Activated effector memory CD4-positive, alpha-beta T cell treated with Interleukin-2 at 50 U/mL for 16 hours (primary cell): ENCODE measurements around the gene PDE1C.

ENCODE experiments used
- DNase-seq: peaks from one replicate; pipeline ENCODE4 v3.0.0-alpha.2; 2020

The PDE1C gene

DNA sequence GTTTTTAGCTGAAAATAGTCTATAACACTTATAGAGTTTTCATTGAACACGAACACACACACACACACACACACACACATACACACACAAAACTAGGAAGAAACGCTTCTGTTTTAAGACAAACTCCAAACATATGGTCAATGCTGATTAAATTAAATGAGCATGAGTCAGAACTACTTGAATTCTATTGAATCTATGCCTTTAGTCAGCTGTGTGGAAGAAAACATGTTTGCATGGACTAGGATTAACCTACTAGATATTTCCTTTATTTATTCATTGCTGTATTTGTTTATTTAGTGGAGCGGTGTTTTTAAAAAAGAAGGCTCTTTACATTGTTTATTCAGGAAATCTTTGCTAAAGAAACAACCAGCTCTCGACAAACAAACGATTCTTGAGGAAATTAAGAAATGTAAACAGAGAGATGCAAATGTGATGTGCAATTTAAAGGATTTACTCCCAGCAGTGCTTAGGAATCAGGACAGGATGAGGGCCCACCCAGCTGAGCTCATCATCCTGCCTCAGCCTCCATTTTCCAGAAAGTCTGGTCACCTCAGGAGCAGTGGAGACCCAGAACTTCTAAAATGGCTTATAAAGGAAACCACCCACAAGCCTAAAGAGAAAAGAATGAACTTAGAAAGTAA is 83.2 kb downstream of the PDE1C start:
- DNase-seq: no peak

DNA sequence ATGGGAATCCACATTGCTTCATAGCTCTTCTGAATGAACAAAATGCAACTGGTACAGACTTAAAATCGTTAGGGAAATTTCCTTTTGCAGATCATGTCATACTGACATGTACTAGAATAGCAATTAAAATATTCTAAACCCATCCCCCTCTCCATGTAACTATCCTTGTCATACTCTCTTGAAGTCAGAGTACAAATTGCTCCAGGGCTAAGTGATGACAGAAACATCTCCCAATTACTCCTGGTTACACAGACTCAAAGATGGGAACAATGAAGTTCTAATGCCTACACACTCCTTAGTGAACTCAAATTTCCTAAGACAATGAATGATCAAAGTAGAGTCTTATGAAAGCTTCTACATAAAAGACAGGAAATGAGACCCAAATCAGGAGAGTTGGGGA is 87.2 kb downstream of the PDE1C start:
- no peak for DNase-seq

DNA sequence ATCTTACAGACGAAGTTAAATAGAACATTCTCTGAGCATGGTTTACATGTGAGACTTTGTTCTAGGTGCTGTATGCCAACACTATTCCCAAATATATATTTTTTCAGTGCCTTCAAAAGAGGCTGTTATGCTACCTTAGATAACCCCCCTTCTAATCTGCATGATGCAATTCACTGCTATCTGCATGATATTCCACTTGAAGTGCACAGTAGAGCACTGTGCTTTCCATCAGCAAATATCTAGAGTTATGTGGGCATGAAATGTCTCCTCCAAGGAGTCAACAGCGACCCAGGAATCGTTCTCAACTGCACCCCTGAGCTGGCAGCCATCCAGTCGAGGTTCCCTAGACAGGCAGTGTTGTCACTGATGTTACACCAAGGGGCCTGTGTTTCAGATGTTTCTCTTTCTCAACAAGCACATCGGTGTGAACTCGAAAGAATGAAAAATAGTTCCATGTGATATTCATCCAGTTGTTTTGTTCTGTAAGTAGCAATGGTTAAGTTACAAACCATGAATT is 88.3 kb downstream of the PDE1C start:
- DNase-seq: no peak

DNA sequence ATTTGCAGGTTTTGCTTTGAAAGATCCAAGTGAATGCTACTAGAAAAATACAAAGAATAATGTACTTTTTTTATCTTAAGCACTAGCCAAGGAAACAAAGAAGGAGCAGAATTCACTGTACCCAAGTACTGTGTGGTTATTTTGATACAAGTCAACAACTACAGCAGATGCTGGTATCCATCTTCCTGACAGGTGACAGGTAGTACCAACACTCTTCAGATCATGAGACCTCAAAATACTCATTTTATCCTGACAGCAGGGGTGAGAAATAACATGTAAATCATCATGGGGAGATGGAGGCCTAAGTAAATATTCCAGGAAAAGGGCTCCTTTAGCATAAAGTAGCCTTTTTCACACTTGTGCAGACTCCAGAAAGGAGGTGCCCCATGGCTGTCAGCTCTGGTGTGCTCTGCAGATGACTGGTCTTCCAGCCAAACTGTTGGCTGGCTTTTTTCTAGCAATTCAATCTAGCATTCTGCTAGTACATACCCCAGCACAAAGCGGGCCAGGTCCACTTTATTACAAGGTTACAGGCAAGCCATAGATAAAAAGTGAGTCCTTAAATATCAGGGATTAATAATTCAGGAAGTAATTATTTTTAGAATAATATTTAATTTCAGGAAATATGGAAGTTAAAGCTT is 90.4 kb downstream of the PDE1C start:
- no peak for DNase-seq

DNA sequence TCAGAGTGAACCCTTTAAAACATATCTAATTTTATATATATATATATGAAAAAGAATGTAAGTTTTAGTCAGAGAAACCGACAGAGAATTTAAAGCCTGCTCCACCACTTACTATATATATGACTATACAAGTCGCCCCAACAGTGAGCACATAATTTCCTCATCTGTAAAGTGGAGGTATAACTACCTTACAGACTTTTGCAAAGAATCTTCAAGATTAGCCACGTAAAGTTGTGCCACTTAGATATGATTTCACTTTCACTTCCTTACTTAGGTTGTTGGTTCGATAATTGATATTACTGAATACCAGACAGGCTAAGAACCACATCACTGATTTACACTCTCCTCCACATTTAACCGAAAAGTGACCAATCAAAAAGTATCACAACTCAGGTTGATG is 94.7 kb downstream of the PDE1C start:
- DNase-seq: no peak

DNA sequence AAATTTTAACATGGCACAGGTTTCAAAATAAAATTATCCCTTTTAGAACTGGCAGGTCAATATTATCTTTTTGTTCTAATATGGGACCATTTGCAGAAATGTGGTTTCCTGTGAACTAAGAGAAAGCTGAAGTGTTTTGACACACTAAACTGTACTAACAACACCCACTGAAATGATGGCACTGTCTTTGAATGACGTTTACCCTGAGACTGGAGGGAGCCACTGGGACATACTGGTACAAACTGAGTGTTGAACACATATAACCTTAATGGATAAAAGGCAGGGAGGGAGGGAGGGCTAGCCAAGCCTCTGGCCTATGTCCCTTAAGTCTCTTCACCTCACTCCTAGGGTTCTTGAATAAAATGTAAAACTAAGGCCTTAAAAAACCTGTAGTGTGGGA is 95.9 kb downstream of the PDE1C start:
- DNase-seq: no peak

DNA sequence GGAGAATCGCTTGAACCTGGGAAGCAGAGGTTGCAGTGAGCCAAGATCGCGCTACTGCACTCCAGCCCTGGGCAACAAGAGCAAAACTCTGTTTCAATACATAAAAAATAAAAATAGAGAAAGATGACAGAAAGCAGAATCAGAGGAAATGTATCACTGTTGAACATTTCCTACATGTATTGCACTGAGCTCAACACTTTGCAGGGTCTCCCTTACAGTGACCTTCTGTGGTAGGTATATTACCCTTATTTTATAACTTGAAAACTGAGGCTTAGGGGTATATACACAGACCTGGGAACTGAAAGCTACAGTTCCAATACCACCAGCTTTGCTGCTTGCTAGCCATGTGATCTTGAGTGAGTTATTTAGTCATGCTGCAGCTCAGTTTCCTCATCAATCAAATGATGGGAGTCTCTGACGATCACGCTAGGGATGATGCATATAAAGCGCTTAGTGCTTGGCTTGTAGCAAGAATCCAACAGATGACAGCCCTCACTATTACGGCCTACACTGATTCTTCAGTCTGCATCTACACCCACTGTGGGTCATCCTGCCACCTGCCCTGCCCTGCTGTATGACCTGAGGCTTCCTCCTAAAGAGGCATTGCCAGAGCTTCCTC is 99.0 kb downstream of the PDE1C start:
- DNase-seq: no peak

DNA sequence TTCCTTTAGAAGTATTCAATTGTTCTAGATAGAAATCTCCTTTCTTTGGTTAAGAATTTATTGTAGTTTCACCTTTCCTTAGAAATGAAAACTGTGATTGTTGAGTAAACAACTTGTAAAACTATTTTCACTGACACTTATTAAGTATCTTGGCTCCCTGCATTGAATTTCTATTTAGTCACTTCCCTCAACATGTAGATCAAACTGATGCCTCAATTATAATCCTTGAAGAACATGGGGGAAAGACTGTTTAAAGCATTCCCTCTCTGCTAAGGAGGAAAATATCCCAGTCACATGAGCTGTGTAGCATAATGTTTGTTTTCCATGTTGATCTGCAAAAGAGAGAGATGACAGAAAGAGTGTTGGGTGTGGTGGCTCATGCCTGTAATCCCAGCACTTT is 99.7 kb downstream of the PDE1C start:
- no peak for DNase-seq

DNA sequence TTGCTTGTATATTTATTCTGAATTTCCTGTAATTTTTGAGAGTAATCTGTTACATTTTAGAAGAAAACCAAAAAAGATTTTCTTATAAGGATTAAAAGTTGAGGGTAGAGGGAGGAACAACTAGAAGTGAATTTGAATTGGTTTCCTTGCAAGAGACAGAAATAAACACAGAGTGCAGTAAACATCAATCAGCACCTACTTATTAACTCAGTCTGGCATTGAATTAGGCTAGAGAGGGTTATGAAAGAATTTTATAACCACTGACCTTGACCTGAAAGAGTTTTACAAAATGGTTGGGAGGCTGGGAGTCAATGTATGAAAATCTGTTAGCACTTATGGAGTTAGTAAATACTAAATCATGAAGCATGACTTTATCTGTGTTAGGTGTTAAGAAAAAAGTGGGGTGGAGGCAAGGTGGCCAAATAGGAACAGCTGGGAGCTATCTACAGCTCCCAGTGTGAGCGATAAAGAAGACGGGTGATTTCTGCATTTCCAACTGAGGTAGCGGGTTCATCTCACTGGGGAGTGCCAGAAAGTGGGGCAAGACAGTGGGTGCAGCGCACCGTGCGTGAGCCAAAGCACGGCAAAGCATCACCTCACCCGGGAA is 106.5 kb downstream of the PDE1C start:
- DNase-seq: no peak

DNA sequence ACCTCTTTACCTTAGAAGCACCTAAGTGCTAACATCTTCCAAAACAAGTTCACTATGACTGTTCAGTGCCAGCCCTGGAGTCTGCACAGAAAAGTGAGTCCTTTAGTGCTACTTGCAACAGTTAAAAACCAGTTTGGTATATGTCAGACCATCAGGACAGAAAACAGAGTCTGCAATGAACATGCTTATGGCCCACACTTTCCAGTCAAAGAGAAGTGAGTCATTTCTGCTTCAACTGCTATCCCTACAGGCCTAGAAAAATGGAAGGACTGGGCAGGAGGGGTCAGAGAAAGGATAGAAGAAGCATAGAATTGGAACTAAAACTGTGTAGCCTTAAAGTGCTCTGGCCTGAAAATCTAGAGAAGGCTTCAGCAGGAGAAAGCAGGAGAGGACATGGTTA is 108.0 kb downstream of the PDE1C start:
- no peak for DNase-seq

DNA sequence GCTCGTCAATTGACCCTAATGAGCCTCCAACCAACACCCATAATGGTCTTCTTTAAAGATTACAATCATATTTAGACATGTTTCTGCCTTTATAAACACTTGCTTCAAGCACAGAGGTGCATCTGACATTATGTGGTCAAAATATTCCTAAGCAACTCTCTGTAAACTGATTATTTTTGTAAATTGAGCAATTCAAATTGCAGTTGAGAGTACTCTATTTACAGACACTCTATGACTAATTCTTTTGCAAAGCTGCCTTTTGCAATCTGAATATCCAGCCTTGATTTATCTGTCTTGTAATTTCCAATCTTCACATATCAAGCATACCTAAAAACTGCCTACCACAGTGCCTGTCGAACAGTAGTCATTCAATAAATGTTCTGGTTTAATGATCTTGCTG is 112.0 kb downstream of the PDE1C start:
- no peak for DNase-seq

DNA sequence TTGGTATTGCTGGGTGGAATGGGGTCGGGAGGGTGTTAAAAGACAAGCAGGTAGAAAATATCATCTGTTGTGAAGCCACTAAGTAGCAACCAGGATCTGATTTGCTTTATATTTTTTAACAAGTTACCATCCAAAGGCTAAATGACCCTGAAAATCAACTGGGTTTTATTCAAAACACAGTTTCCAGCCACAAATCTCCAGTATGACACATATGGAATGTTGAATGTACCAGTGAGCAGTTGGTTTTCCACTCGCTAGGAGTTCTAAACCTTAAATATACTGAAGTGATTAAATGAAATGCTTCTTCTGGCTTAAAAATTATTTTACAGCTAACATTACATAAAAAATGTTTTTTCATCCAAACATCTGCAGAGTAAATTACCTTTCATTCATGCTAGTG is 112.5 kb downstream of the PDE1C start:
- DNase-seq: no peak

DNA sequence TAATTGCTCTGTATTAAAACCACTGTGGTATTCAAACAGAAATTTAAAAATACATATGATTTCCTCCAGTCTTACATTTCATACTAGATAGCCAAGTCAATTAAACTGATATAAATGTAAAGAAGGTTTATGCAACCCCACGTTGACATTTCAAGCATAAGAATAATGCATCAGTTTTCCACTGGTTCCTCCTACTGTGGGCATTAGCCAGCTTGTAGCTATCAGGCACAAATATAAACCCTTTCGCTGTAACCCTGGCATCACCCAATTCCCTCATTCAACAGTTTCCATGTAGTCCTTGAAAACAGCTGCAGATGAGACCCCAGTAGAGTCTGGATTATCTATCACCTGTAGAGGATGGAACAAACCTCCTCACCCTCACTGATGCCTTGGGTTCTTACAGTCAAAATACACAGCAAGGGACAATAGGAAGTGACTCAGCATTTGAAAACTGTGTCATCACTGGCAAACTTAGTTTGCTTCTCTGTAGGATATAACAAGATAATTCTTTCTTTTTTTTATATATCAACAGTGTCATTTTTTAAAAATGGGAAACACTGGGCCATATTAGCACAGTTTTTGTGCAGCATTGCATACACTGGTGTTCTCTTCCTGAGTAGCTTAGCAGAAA is 113.0 kb downstream of the PDE1C start:
- DNase-seq: no peak

DNA sequence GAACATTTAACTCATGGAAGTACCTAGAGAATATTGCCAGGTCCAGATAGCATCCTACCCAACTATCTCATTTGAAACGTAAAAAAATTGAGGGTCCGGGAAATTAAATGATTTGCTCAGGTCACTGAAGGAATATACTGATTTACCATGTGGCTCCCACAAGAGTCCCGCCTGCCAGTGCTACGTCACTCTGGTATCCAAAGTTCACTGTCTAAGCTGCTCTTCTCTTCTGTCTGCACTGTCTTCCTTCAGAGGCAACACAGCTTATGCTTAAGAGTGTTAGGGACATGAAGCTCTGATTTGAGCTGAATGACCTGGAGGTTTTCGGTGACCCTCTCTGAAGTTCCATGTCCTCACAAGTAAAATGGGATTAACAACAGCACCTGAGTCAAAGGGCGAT is 114.6 kb downstream of the PDE1C start:
- no peak for DNase-seq

DNA sequence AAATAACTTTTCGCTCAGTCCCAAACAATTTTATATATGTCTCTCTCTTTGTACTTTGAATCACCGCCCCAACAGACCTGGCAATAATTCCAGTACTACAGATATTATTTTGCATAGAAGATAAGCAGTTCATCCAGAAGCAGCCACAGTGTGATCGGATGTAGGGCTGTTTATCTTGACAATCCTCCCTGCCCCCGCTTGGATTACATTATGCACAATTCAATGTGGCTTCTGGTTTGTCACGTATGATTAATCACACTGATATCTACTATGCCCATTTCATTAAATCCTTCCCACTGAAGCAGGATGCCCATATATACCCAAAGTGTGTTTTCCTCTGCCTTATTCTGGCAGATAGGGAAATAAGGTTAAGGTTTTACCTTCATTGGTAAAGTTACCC is 115.2 kb downstream of the PDE1C start:
- DNase-seq: no peak

DNA sequence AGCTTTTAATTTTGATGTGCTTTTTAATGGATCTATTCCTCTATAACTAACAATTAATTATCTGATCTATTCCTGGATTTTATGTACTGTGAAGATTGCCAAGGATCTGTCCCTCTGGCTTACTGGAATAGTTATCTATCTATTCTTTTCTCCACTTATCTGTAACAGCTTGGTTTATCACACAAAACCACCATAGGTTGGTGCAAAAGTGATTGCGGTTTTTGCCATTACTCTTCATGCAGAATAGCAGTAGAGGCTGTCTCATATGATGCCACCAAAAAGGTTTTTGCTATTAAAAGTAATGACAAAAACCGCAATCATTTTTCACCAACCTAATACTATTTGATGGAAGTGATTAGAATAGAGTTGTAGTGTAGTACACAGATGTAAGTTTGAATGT is 115.7 kb downstream of the PDE1C start:
- DNase-seq: no peak

DNA sequence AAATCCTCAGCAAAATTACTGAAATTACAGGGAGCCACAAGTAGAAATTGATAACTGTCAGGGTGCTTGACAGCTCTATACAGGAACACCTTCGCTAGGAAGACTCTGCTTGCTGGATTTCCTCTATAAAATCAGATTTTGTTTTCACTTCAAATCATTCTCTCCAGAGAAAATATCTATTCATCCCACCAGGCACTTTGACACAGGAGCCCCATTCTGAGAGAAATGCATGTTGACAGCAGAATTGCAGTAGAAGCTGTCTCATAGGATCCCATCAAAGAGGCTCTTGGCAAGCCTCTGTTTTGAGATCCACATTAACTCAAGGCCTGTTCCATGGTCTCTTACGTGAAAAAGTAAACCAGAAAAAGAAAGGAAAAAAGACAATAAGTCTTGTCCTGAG is 116.8 kb downstream of the PDE1C start:
- no peak for DNase-seq

DNA sequence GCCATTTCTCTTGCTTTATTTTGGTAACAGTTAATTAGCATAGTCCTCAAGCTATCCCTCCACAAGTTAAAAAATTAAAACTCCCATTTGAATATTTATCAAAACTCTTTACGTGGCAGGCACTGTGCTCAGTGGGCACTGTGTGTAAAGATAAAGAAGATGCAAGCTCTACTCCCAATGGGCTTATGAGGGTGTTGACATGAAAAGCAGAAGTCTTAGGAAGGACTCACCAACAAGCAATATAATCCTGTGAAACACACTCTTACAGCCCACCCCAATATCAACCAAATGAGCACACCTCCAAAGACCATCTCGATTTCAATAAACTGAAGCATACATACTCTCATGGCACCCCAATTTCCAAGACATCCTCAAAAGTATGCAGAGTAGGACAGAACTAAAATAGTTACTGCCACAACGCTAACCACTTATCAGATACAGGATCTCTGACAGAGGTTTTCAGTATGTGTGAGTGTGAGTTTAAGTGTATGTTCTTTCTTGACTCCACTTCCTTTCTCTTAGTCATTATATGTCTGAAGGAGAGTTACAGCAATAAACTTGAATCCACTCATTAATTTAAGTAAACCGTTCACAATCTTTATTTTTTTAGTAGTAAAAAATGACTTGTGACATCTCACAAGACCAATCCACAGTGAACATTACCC is 120.0 kb downstream of the PDE1C start:
- DNase-seq: no peak

DNA sequence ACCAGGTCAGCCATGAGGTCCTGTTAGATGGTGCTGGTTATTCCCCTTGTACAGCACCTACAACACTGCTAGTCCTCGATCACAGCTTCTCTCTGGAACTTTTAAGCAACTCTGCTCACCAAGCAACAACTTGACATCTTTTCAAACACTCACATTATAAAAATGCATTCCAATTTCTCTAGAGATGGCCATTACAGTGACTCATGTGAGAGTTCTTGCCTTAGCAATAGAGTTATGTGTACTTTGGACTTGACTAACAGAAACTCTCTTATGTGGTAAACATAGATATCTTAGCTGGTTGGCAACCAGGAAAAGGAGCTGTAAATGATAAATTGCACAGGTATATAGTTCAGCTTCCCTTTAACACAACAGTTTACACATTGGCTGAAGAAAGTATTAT is 122.2 kb downstream of the PDE1C start:
- DNase-seq: no peak

DNA sequence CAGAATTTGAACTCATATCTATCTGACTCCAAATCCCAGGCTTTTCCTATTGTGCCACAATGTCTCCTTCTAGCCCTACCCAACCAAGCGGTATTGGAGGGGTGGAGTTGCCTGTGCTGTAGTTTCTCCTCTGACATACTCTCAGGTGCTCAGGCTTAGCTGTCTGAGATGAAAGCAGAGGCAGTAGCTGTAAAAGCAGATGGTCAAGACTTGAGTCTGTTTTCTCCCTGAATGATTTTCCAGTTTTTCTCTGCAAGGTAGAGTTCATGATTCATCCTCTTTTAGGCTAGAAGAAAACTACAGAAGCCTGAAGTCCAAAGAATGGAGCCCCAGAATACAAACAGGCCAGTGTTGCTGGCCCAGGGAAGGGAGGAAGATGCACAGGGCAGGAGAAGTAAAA is 130.0 kb downstream of the PDE1C start:
- no peak for DNase-seq

DNA sequence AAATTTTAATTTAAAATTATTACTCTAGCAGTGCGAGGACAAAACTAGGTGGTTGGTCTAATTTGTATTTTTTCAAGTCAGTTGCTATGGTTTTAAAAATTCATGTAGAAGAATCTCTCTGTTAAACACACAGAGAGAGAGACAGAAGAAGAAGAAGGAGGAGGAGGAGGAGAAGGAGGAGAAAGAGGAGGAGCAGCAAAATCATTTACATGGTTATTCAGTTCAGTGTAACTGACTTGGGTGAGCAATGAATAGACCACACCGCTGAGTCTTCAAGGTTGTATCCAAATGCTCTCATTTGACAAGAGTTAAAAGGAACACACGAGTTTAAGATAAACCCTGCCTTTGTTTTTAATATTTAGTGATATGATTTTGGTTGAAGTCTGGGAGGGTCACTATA is 131.1 kb downstream of the PDE1C start:
- no peak for DNase-seq

DNA sequence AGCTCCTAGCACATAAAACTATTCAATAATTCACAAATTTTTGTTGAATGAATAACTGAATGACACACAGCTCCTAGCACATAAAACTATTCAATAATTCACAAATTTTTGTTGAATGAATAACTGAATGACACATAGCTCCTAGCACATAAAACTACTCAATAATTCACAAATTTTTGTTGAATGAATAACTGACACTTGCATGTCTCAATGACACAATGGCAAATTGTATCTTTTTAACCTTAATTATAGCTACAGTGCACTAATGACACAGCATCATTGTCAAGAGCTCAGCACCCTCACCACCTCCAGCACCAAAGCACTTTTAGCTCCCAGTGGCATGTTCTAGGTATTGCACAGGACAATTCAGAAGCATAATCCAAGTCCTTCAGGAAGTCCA is 131.6 kb downstream of the PDE1C start:
- no peak for DNase-seq

DNA sequence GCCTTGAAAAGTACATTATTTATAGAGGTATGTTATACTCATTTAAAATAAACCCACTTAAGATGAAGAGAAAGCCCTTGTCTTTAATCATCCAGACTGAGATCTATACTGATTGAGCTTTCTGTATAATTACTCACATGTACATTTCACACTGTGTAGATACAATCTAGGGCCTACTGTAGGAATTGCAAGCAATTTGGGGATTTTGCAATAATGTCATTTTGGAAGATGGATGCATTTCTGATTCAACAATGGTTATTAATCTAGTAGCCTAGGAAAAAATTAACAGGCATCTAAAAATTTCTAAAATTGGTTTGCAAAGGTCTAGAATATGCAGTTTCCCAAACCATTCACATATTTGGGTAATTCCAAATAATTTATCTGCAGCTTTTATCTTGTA is 132.2 kb downstream of the PDE1C start:
- DNase-seq: no peak
